MM.1S (cell line): ENCODE results near the gene OVOL2.

Experiments used
- DNase-seq: peaks from one replicate; pipeline ENCODE4 v3.0.0-alpha.2; 2015
- H2AFZ ChIP-seq: fragments of 300-600 bp; sonication (generic); 2 replicates; pipeline ENCODE4 v1.6.0; 2016; ENCODE audit warnings: antibody characterized with exemption, low read length
- H3F3A ChIP-seq: fragments of 300-600 bp; sonication (generic); 2 replicates; pipeline ENCODE4 v1.6.1; 2016; ENCODE audit warnings: mild to moderate bottlenecking, antibody characterized with exemption, low read length, moderate library complexity, mixed read lengths; ENCODE audit not compliant: insufficient read depth
- H3K27ac ChIP-seq: fragments of 300-600 bp; sonication (generic); 2 replicates; pipeline ENCODE4 v1.5.1; 2016; ENCODE audit warnings: mild to moderate bottlenecking, low read length
- H3K27me3 ChIP-seq: fragments of 300-600 bp; sonication (generic); replicated peaks from 2 replicates; pipeline ENCODE4 v1.6.0; 2016; ENCODE audit warnings: low read length; ENCODE audit not compliant: insufficient read depth
- H3K36me3 ChIP-seq: fragments of 300-600 bp; sonication (generic); replicated peaks from 2 replicates; pipeline ENCODE4 v1.6.1; 2016; ENCODE audit warnings: mild to moderate bottlenecking, low read length, mixed read lengths; ENCODE audit not compliant: insufficient read depth
- H3K4me1 ChIP-seq: fragments of 300-600 bp; sonication (generic); 2 replicates; pipeline ENCODE4 v1.6.1; 2016; ENCODE audit warnings: low read length, mixed read lengths
- H3K4me2 ChIP-seq: fragments of 300-600 bp; sonication (generic); 2 replicates; pipeline ENCODE4 v1.6.0; 2016; ENCODE audit warnings: low read depth, low read length
- H3K4me3 ChIP-seq: fragments of 300-600 bp; sonication (generic); 2 replicates; pipeline ENCODE4 v1.5.1; 2016; ENCODE audit warnings: low read length, mixed read lengths
- H3K79me2 ChIP-seq: fragments of 300-600 bp; sonication (generic); 2 replicates; pipeline ENCODE4 v1.6.1; 2016; ENCODE audit warnings: mixed run types, low read length, mixed read lengths
- H3K9ac ChIP-seq: fragments of 300-600 bp; sonication (generic); 2 replicates; pipeline ENCODE4 v1.6.1; 2016; ENCODE audit warnings: low read length, mixed read lengths
- H3K9me2 ChIP-seq: fragments of 300-600 bp; sonication (generic); replicated peaks from 2 replicates; pipeline ENCODE4 v1.6.1; 2016; ENCODE audit warnings: mild to moderate bottlenecking, low read length, mixed read lengths; ENCODE audit not compliant: insufficient read depth
- H3K9me3 ChIP-seq: fragments of 300-600 bp; sonication (generic); replicated peaks from 2 replicates; pipeline ENCODE4 v1.6.1; 2016; ENCODE audit warnings: mild to moderate bottlenecking, low read length, mixed read lengths; ENCODE audit not compliant: insufficient read depth
- H4K20me1 ChIP-seq: fragments of 300-600 bp; sonication (generic); 2 replicates; pipeline ENCODE4 v1.6.1; 2016; ENCODE audit warnings: mild to moderate bottlenecking, low read length, moderate library complexity, mixed read lengths; ENCODE audit not compliant: insufficient read depth
- EZH2 ChIP-seq: fragments of 300-600 bp; sonication (generic); optimal IDR thresholded peaks from 2 replicates; pipeline ENCODE3; 2017; ENCODE audit warnings: low read depth, mild to moderate bottlenecking, antibody characterized with exemption, low read length, mixed read lengths
- EZH2phosphoT487 ChIP-seq: fragments of 300-600 bp; sonication (generic); IDR thresholded peaks from 2 replicates; pipeline ENCODE4 v1.6.1; 2018; ENCODE audit warnings: antibody characterized with exemption, low read length
- TF ChIP-seq, protein P1 (sequence below): fragments of 300-600 bp; sonication (generic); IDR thresholded peaks from 2 replicates; pipeline ENCODE4 v1.5.1; 2016; ENCODE audit warnings: antibody characterized with exemption, low read length, mixed read lengths

The OVOL2 gene

DNA sequence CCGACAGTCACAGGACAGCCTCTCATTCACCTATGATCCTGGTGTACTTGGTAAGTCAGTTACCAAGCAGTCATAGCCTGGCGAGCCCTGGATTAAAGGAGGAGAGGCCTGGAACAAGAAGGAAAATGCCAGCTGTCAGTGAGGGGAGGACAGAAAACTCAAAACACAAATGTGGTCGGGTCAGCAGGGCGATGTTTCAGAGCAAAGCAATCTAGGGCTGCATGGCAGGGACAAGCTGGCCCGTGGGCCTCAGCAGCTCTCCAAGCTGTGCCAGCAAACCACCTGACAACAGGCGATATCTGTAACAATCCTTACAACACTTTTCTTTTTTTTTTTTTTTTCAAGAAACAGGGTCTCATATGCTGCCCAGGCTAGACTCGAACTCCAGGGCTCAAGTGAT, 48.6 kb downstream of the OVOL2 start:
- Histone ChIP-seq H3K9ac (no peak overlapping the region), H3K27ac (no peak overlapping the region), H3K4me1 (peaks cover 13% of the 10 kb centered on the region), H3K4me2 (no peak overlapping the region), H3F3A (no peaks in the 10 kb centered on the region), H3K9me2 (no peaks in the 10 kb centered on the region), H3K27me3 (no peaks in the 10 kb centered on the region), H3K4me3 (no peak overlapping the region), H3K79me2 (no peaks in the 10 kb centered on the region), H4K20me1 (no peaks in the 10 kb centered on the region), H3K36me3 (no peaks in the 10 kb centered on the region), H3K9me3 (no peaks in the 10 kb centered on the region), H2AFZ (no peak overlapping the region)
- TF ChIP-seq, protein P1, sequence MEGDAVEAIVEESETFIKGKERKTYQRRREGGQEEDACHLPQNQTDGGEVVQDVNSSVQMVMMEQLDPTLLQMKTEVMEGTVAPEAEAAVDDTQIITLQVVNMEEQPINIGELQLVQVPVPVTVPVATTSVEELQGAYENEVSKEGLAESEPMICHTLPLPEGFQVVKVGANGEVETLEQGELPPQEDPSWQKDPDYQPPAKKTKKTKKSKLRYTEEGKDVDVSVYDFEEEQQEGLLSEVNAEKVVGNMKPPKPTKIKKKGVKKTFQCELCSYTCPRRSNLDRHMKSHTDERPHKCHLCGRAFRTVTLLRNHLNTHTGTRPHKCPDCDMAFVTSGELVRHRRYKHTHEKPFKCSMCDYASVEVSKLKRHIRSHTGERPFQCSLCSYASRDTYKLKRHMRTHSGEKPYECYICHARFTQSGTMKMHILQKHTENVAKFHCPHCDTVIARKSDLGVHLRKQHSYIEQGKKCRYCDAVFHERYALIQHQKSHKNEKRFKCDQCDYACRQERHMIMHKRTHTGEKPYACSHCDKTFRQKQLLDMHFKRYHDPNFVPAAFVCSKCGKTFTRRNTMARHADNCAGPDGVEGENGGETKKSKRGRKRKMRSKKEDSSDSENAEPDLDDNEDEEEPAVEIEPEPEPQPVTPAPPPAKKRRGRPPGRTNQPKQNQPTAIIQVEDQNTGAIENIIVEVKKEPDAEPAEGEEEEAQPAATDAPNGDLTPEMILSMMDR, result no peak
- TF ChIP-seq EZH2 (no peak), EZH2phosphoT487 (no peak)
- no peak for DNase-seq

DNA sequence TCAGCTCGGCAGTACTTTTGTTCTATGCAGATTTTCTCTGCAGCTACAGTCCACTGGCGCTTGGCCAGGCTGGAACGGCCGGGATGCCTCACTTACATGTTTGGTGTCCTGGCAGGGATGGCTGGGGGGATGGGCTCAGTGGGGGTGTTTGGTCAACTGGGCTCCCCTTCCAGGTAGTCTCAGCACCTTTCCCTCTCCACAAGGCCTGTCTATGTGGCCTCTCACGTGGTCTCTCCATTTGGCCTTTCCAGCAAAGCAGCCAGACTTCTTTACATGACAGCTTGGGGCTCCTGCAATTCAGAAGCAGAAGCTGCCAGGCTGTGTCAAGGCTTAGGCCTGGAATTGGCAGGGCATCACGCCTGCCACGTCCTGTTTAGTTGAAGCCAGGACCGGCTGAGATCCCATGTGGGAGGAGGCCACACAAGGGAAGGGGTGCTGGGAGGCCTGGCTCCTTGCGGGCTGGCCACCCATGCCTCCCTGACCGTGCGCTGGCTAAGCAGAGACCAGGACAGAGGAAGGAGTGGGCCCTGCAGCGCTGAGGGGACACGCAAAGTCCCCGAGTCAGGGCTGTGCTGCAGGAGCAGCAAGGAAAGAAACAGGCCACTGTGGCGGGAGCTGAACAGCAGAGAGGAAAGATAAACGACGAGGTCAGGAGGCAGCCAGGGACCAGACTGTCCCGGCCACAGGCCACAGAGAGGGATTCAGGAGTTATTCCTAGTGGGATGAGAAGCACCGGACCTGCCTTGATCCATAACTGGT, 50.0 kb downstream of the OVOL2 start:
- Histone ChIP-seq H3K79me2 (no peaks in the 10 kb centered on the region), H3K9me3 (no peaks in the 10 kb centered on the region), H3K36me3 (no peaks in the 10 kb centered on the region), H3K27me3 (no peaks in the 10 kb centered on the region), H3K9ac (no peak overlapping the region), H2AFZ (no peak overlapping the region), H4K20me1 (no peaks in the 10 kb centered on the region), H3K27ac (no peak overlapping the region), H3K4me3 (no peak overlapping the region), H3K4me1 (peaks cover 15% of the 10 kb centered on the region), H3K4me2 (no peak overlapping the region), H3K9me2 (no peaks in the 10 kb centered on the region), H3F3A (0 out of 2 replicates have a peak, but pooled peaks cover 5% of the 10 kb centered on the region)
- DNase-seq, result no peak
- TF ChIP-seq EZH2phosphoT487, result no peak

DNA sequence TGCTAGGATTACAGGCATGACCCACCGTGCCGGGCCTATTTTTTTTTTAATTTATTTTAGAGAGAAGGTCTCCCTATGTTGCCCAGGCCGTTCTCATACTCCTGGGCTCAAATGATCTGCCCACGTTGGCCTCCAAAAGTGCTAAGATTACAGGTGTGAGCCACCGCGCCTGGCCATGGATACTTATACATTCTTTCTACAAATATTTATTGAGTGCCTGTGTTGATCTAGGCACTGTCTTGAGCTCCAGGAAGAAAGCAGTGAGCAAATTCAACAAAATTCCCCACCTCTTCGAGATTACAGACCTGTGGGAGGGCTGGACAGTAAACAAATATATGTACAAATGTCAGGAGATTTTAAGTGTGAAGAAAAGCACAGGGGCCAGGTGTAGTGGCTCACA, 51.0 kb downstream of the OVOL2 start:
- Histone ChIP-seq H3K27ac (no peak overlapping the region), H2AFZ (no peak overlapping the region), H3K4me3 (no peak overlapping the region), H3K27me3 (no peaks in the 10 kb centered on the region), H3K9ac (no peak overlapping the region), H3K4me1 (peaks cover 15% of the 10 kb centered on the region), H3K4me2 (no peak overlapping the region), H3K9me2 (no peaks in the 10 kb centered on the region), H3K36me3 (no peaks in the 10 kb centered on the region), H3K9me3 (no peaks in the 10 kb centered on the region), H3F3A (0 out of 2 replicates have a peak, but pooled peaks cover 5% of the 10 kb centered on the region), H3K79me2 (no peaks in the 10 kb centered on the region), H4K20me1 (no peaks in the 10 kb centered on the region)
- no peak for DNase-seq
- no peak for TF ChIP-seq EZH2phosphoT487
- TF ChIP-seq, protein P1, result no peak
- no peak for TF ChIP-seq EZH2

DNA sequence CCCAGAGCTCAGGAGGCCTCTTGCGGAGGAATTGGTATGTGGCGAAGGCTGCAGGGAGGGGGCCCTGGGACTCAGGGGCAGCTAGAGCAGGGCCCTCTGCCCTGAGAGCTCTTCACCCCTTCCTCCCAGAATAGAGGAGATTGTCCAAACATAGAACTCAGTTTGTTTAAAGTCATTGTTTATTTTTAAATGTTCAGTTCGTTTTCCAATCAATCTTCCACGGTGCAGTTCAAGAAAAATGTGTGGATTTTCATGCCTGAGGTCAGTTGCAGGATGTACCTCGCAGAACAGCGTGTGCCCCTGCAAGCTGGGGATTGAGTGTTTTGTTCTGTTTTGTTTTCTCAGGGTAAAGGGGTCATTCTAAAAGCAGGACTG, 51.7 kb downstream of the OVOL2 start:
- Histone ChIP-seq H3K79me2 (no peaks in the 10 kb centered on the region), H3K27ac (no peak overlapping the region), H3K9me2 (no peaks in the 10 kb centered on the region), H3K4me3 (no peak overlapping the region), H3K4me2 (no peak overlapping the region), H3K36me3 (no peaks in the 10 kb centered on the region), H2AFZ (no peak overlapping the region), H3F3A (0 out of 2 replicates have a peak, but pooled peaks cover 5% of the 10 kb centered on the region), H3K9ac (no peak overlapping the region), H3K27me3 (no peaks in the 10 kb centered on the region), H3K4me1 (peaks cover 15% of the 10 kb centered on the region), H4K20me1 (no peaks in the 10 kb centered on the region), H3K9me3 (no peaks in the 10 kb centered on the region)
- no peak for DNase-seq
- TF ChIP-seq EZH2phosphoT487 (no peak), EZH2 (no peak)
- TF ChIP-seq, protein P1, result no peak
